PC-9 (cell line): ENCODE results near the gene CST8.

ENCODE experiments used
- EZH2 ChIP-seq: fragments of 200-600 bp; sonication (generic); IDR thresholded peaks from 2 replicates; pipeline ENCODE4 v1.8.0; 2017; ENCODE audit warnings: antibody characterized with exemption, low read depth
- TF ChIP-seq, protein P1 (sequence below): fragments of 200-600 bp; sonication (generic); conservative IDR thresholded peaks from 2 replicates; pipeline ENCODE4 v1.6.1; 2017; ENCODE audit warnings: mixed run types, antibody characterized with exemption, mild to moderate bottlenecking, moderate library complexity

- TF ChIP-seq, protein P1, sequence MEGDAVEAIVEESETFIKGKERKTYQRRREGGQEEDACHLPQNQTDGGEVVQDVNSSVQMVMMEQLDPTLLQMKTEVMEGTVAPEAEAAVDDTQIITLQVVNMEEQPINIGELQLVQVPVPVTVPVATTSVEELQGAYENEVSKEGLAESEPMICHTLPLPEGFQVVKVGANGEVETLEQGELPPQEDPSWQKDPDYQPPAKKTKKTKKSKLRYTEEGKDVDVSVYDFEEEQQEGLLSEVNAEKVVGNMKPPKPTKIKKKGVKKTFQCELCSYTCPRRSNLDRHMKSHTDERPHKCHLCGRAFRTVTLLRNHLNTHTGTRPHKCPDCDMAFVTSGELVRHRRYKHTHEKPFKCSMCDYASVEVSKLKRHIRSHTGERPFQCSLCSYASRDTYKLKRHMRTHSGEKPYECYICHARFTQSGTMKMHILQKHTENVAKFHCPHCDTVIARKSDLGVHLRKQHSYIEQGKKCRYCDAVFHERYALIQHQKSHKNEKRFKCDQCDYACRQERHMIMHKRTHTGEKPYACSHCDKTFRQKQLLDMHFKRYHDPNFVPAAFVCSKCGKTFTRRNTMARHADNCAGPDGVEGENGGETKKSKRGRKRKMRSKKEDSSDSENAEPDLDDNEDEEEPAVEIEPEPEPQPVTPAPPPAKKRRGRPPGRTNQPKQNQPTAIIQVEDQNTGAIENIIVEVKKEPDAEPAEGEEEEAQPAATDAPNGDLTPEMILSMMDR = no peak
- no peak for TF ChIP-seq EZH2
These were observed 38.0 kb downstream of the CST8 start for GRCh38 chr20:23528867-23529431.
